ENCODE data around the gene SCART1.
"Not testable (repeated sequence)": the region's sequence is repeated elsewhere in the genome, so short reads cannot be mapped to it uniquely, and the experiment has no call there.

The SCART1 gene

GRCh38 chr10:133474027-133474426, 20.3 kb downstream of the SCART1 start:
- DNase-seq (ENCODE audit: low read depth, low spot score) = no peak

- no peak for DNase-seq (ENCODE audit: low read depth, low spot score)
These were observed 21.1 kb downstream of the SCART1 start for GRCh38 chr10:133474665-133475424.

- no peak for DNase-seq (ENCODE audit: low read depth, low spot score)
These were observed 21.6 kb downstream of the SCART1 start for GRCh38 chr10:133475425-133475734.

- no peak for DNase-seq (ENCODE audit: low read depth, low spot score)
These were observed 22.3 kb downstream of the SCART1 start for GRCh38 chr10:133475821-133476640.

- no peak for DNase-seq (ENCODE audit: low read depth, low spot score)
These were observed 22.9 kb downstream of the SCART1 start for GRCh38 chr10:133476641-133476990.

GRCh38 chr10:133481086-133481643, 27.4 kb downstream of the SCART1 start:
- no peak for DNase-seq (ENCODE audit: low read depth, low spot score)

GRCh38 chr10:133481657-133482056, 27.9 kb downstream of the SCART1 start:
- no peak for DNase-seq (ENCODE audit: low read depth, low spot score)

GRCh38 chr10:133484818-133485217, 31.1 kb downstream of the SCART1 start:
- no peak for DNase-seq (ENCODE audit: low read depth, low spot score)

GRCh38 chr10:133487085-133487484, 33.3 kb downstream of the SCART1 start:
- DNase-seq (ENCODE audit: low read depth, low spot score) = no peak

GRCh38 chr10:133488354-133488753, 34.6 kb downstream of the SCART1 start:
- DNase-seq (ENCODE audit: low read depth, low spot score) = no peak

- no peak for DNase-seq (ENCODE audit: low read depth, low spot score)
These were observed 36.3 kb downstream of the SCART1 start for GRCh38 chr10:133489816-133490588.

GRCh38 chr10:133493562-133493961, 39.8 kb downstream of the SCART1 start:
- DNase-seq (ENCODE audit: low read depth, low spot score) = not testable (repeated sequence)

- not testable (repeated sequence) for DNase-seq (ENCODE audit: low read depth, low spot score)
These were observed 43.6 kb downstream of the SCART1 start for GRCh38 chr10:133497363-133497762.

GRCh38 chr10:133499176-133499575, 45.4 kb downstream of the SCART1 start:
- not testable (repeated sequence) for DNase-seq (ENCODE audit: low read depth, low spot score)

- DNase-seq (ENCODE audit: low read depth, low spot score) = not testable (repeated sequence)
These were observed 47.2 kb downstream of the SCART1 start for GRCh38 chr10:133500897-133501296.

- DNase-seq (ENCODE audit: low read depth, low spot score) = no peak
These were observed 56.0 kb downstream of the SCART1 start for GRCh38 chr10:133509700-133510099.

- DNase-seq (ENCODE audit: low read depth, low spot score) = no peak
These were observed 57.7 kb downstream of the SCART1 start for GRCh38 chr10:133511408-133511807.

GRCh38 chr10:133511907-133512528, 58.3 kb downstream of the SCART1 start:
- DNase-seq (ENCODE audit: low read depth, low spot score) = no peak

GRCh38 chr10:133515471-133515870, 61.7 kb downstream of the SCART1 start:
- no peak for DNase-seq (ENCODE audit: low read depth, low spot score)

GRCh38 chr10:133516057-133516456, 62.3 kb downstream of the SCART1 start:
- no peak for DNase-seq (ENCODE audit: low read depth, low spot score)

GRCh38 chr10:133518517-133518916, 64.8 kb downstream of the SCART1 start:
- not testable (repeated sequence) for DNase-seq (ENCODE audit: low read depth, low spot score)
